AG08395 (cell line): ENCODE results near the gene MAMDC2.
A peak's percentile ranks its signal among the peaks of the same experiment; 100 is the strongest.

Source experiments
- DNase-seq: peaks from one replicate; pipeline ENCODE4 v3.0.0; 2012; ENCODE audit warnings: mixed read lengths, low spot score

MAMDC2 gene

GRCh38 chr9:70043689-70044489 lies at the start of gene MAMDC2:
TSS of gene MAMDC2 (plus strand) at chr9:70043848. CDS start at chr9:70044198, 350 bp downstream.
- peak; percentile 44 for DNase-seq

GRCh38 chr9:69995846-69996245 lies 47.8 kb upstream of the MAMDC2 start:
- DNase-seq = no peak

GRCh38 chr9:69996967-69997366 lies 46.7 kb upstream of the MAMDC2 start:
- DNase-seq = no peak

GRCh38 chr9:69997524-69997923 lies 46.1 kb upstream of the MAMDC2 start:
- DNase-seq = no peak

- DNase-seq = no peak
Measured at GRCh38 chr9:69999315-69999714, 44.3 kb upstream of the MAMDC2 start.

- no peak for DNase-seq
Measured at GRCh38 chr9:70000469-70000868, 43.2 kb upstream of the MAMDC2 start.

- DNase-seq = no peak
Measured at GRCh38 chr9:70003901-70004714, 39.5 kb upstream of the MAMDC2 start.

- no peak for DNase-seq
Measured at GRCh38 chr9:70006306-70006705, 37.3 kb upstream of the MAMDC2 start.

- no peak for DNase-seq
Measured at GRCh38 chr9:70007831-70008230, 35.8 kb upstream of the MAMDC2 start.

- DNase-seq = no peak
Measured at GRCh38 chr9:70010015-70010414, 33.6 kb upstream of the MAMDC2 start.

GRCh38 chr9:70011366-70011765 lies 32.3 kb upstream of the MAMDC2 start:
- DNase-seq = no peak

- no peak for DNase-seq
Measured at GRCh38 chr9:70012569-70012968, 31.1 kb upstream of the MAMDC2 start.

GRCh38 chr9:70013598-70014196 lies 30.0 kb upstream of the MAMDC2 start:
- peak; percentile 48 for DNase-seq

GRCh38 chr9:70015099-70015498 lies 28.5 kb upstream of the MAMDC2 start:
- DNase-seq = no peak

- DNase-seq = no peak
Measured at GRCh38 chr9:70020217-70020616, 23.4 kb upstream of the MAMDC2 start.

GRCh38 chr9:70020991-70021571 lies 22.6 kb upstream of the MAMDC2 start:
- DNase-seq = peak; percentile 68

- no peak for DNase-seq
Measured at GRCh38 chr9:70028287-70028686, 15.4 kb upstream of the MAMDC2 start.

GRCh38 chr9:70030156-70030555 lies 13.5 kb upstream of the MAMDC2 start:
- no peak for DNase-seq

- DNase-seq = no peak
Measured at GRCh38 chr9:70031141-70031545, 12.5 kb upstream of the MAMDC2 start.

GRCh38 chr9:70034271-70034711 lies 9.4 kb upstream of the MAMDC2 start:
- DNase-seq = no peak

GRCh38 chr9:70035691-70036090 lies 8.0 kb upstream of the MAMDC2 start:
- no peak for DNase-seq

- DNase-seq = no peak
Measured at GRCh38 chr9:70036641-70037040, 7.0 kb upstream of the MAMDC2 start.
